ENCODE results near the gene LGALS14.

Gene LGALS14

GRCh38 chr19:39692166-39692565 is 12.1 kb upstream of the LGALS14 start:
- Histone ChIP-seq H3K27me3 (no peaks in the 10 kb centered on the region; the same call in 1 of the 2 replicates), H3K4me3 (ENCODE audit: low read depth, low read length) (no peak overlapping the region), H3K9me3 (no peaks in the 10 kb centered on the region), H3K4me1 (no peaks in the 10 kb centered on the region), H3K36me3 (no peaks in the 10 kb centered on the region)
- TF ChIP-seq, protein P1, sequence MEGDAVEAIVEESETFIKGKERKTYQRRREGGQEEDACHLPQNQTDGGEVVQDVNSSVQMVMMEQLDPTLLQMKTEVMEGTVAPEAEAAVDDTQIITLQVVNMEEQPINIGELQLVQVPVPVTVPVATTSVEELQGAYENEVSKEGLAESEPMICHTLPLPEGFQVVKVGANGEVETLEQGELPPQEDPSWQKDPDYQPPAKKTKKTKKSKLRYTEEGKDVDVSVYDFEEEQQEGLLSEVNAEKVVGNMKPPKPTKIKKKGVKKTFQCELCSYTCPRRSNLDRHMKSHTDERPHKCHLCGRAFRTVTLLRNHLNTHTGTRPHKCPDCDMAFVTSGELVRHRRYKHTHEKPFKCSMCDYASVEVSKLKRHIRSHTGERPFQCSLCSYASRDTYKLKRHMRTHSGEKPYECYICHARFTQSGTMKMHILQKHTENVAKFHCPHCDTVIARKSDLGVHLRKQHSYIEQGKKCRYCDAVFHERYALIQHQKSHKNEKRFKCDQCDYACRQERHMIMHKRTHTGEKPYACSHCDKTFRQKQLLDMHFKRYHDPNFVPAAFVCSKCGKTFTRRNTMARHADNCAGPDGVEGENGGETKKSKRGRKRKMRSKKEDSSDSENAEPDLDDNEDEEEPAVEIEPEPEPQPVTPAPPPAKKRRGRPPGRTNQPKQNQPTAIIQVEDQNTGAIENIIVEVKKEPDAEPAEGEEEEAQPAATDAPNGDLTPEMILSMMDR (IDR thresholded peaks at IDR 0.05; ENCODE audit: low read depth, low read length): no peak
- DNase-seq: no peak

DNA sequence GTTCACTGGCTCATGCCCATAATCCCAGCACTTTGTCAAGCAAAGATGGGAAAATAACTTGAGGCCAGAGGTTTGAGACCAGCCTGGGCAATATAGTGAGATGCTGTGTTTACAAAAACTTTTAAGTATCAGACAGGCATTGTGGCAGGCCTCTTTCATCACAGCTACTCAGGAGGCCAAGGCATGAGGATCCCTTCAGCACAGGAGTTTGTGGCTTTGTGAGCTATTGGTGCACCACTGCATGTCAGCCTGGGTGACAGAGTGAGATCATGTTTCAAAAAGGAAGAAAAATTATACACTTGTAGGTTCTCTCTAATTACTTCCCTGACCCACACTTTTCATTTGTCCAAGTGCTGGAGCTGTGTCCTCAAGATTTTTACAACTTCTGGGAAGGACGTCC is 11.5 kb upstream of the LGALS14 start:
- DNase-seq: no peak
- no peaks in the 10 kb centered on the region for H3K36me3 ChIP-seq
- H3K4me1 ChIP-seq: no peaks in the 10 kb centered on the region
- H3K27me3 ChIP-seq: no peaks in the 10 kb centered on the region; the same call in 1 of the 2 replicates
- no peak overlapping the region for H3K4me3 ChIP-seq (ENCODE audit: low read depth, low read length)
- no peaks in the 10 kb centered on the region for H3K9me3 ChIP-seq
- TF ChIP-seq, protein P1 (IDR thresholded peaks at IDR 0.05; ENCODE audit: low read depth, low read length): no peak

DNA sequence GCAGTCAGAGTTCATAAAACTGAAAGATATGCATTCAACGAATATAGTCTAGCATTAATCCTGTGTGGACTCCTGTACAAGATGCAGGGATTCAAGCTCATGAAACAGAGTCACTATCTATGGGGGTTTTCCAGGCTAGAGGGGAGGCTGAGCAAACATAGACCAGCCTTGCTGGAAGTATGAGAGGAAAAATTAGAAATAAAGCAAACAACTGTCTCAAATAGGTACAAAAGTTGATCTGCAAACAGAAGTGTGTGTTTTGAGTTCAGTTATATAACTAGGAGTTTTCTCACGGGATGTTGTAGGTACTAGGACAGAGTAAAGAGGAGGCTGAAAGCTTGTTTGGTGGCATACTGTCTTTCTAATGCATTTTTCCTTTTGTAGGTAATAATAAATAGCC is 8.5 kb upstream of the LGALS14 start:
- H3K4me1 ChIP-seq: no peaks in the 10 kb centered on the region
- DNase-seq: no peak
- H3K36me3 ChIP-seq: no peaks in the 10 kb centered on the region
- no peaks in the 10 kb centered on the region; the same call in 1 of the 2 replicates for H3K27me3 ChIP-seq
- H3K4me3 ChIP-seq (ENCODE audit: low read depth, low read length): no peak overlapping the region
- no peaks in the 10 kb centered on the region for H3K9me3 ChIP-seq
- TF ChIP-seq, protein P1 (IDR thresholded peaks at IDR 0.05; ENCODE audit: low read depth, low read length): no peak

DNA sequence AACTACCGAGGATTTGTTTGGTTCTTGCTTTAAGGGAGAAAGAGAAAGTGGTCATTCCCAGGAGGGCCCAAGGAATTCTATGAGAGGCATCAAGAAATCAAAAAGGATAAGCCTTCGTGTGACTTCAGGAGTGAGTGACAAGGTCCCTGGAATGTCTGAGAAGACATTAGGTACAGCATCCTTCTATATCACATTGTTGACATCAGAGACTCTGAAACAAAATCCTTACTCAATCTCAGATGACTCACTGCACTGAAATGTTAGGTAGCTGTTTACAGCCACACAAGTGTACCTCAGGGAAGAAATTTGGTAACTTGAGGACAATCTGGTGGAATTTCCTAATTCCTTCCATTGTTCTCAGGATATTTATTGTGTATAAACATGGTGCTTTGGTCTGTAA is 7.9 kb upstream of the LGALS14 start:
- Histone ChIP-seq H3K4me1 (no peaks in the 10 kb centered on the region), H3K9me3 (no peaks in the 10 kb centered on the region), H3K27me3 (no peaks in the 10 kb centered on the region; the same call in 1 of the 2 replicates), H3K4me3 (ENCODE audit: low read depth, low read length) (no peak overlapping the region), H3K36me3 (no peaks in the 10 kb centered on the region)
- DNase-seq: no peak
- TF ChIP-seq, protein P1 (IDR thresholded peaks at IDR 0.05; ENCODE audit: low read depth, low read length): no peak

GRCh38 chr19:39698535-39698934 is 5.7 kb upstream of the LGALS14 start:
- Histone ChIP-seq H3K4me3 (ENCODE audit: low read depth, low read length) (no peak overlapping the region), H3K36me3 (no peaks in the 10 kb centered on the region), H3K9me3 (no peaks in the 10 kb centered on the region), H3K27me3 (no peaks in the 10 kb centered on the region; the same call in 1 of the 2 replicates), H3K4me1 (no peaks in the 10 kb centered on the region)
- DNase-seq: no peak
- TF ChIP-seq, protein P1 (IDR thresholded peaks at IDR 0.05; ENCODE audit: low read depth, low read length): no peak

DNA sequence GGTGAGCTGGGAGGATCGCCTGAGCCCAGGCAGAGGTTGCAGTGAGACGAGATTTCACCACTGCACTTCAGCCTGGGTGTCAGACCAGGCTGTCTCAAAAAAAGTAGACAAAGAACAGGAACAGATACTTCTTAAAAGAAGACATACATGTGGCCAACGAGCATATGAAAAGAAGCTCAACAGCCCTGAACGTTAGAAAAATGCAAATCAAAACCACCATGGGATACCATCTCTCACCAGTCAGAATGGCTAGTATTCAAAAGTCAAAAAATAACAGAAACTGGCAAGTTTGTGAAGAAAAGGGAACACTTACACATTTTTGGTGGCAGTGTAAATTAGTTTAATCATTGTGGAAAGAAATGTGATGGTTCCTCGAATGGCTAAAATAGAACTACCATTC is 3.0 kb upstream of the LGALS14 start:
- TF ChIP-seq, protein P1 (IDR thresholded peaks at IDR 0.05; ENCODE audit: low read depth, low read length): no peak
- no peak for DNase-seq

More for the DNA sequence above, 3.0 kb upstream of the LGALS14 start:
- Histone ChIP-seq H3K36me3 (no peaks in the 10 kb centered on the region), H3K4me3 (ENCODE audit: low read depth, low read length) (no peak overlapping the region), H3K9me3 (no peaks in the 10 kb centered on the region), H3K4me1 (no peaks in the 10 kb centered on the region), H3K27me3 (no peaks in the 10 kb centered on the region; the same call in 1 of the 2 replicates)
